ENCODE data around the gene TANK.
A peak's percentile ranks its signal among the peaks of the same experiment; 100 is the strongest.

TANK gene

GRCh38 chr2:161204846-161205245, 44.6 kb downstream of the TANK start:
- Histone ChIP-seq H3K36me3 (ENCODE audit: control insufficient read depth, low read length) (peaks cover 97% of the 10 kb centered on the region), H3K79me2 (ENCODE audit: control insufficient read depth, low read length) (peaks cover 92% of the 10 kb centered on the region), H3K4me3 (ENCODE audit: low read length) (no peak overlapping the region), H3K27me3 (ENCODE audit: control insufficient read depth, low read length) (no peaks in the 10 kb centered on the region), H3K4me2 (ENCODE audit: low read length) (peak overlapping the region; percentile 2), H3F3A (ENCODE audit: control insufficient read depth, insufficient read depth) (peaks cover 52% of the 10 kb centered on the region), H3K27ac (ENCODE audit: low read depth, low read length) (peak overlapping the region; percentile 32), H3K4me1 (ENCODE audit: control insufficient read depth, low read length) (peaks cover 100% of the 10 kb centered on the region), H3K9me3 (ENCODE audit: control insufficient read depth, insufficient read depth, low read length) (no peaks in the 10 kb centered on the region), H3K9me2 (replicated peaks; ENCODE audit: control insufficient read depth, low read length) (no peaks in the 10 kb centered on the region), H4K20me1 (ENCODE audit: control insufficient read depth, insufficient read depth, low read depth, low read length) (peaks cover 4% of the 10 kb centered on the region; the same call in 1 of the 2 replicates)
- TF ChIP-seq CTCF (IDR thresholded peaks at IDR 0.05; ENCODE audit: low read depth, low read length, poor library complexity, severe bottlenecking) (no peak), EZH2phosphoT487 (IDR thresholded peaks at IDR 0.05; ENCODE audit: borderline replicate concordance, low read length) (no peak)

- Histone ChIP-seq H3K27ac (ENCODE audit: low read depth, low read length) (no peak overlapping the region; the same call in 1 of the 2 replicates), H3K4me1 (ENCODE audit: control insufficient read depth, low read length) (peaks cover 100% of the 10 kb centered on the region), H3K27me3 (ENCODE audit: control insufficient read depth, low read length) (no peaks in the 10 kb centered on the region), H3F3A (ENCODE audit: control insufficient read depth, insufficient read depth) (peaks cover 53% of the 10 kb centered on the region), H3K36me3 (ENCODE audit: control insufficient read depth, low read length) (peaks cover 95% of the 10 kb centered on the region), H3K4me2 (ENCODE audit: low read length) (no peak overlapping the region), H3K9me2 (replicated peaks; ENCODE audit: control insufficient read depth, low read length) (no peaks in the 10 kb centered on the region), H3K9me3 (ENCODE audit: control insufficient read depth, insufficient read depth, low read length) (no peaks in the 10 kb centered on the region), H3K79me2 (ENCODE audit: control insufficient read depth, low read length) (peaks cover 91% of the 10 kb centered on the region), H4K20me1 (ENCODE audit: control insufficient read depth, insufficient read depth, low read depth, low read length) (peaks cover 3% of the 10 kb centered on the region; the same call in 1 of the 2 replicates), H3K4me3 (ENCODE audit: low read length) (no peak overlapping the region)
- TF ChIP-seq EZH2phosphoT487 (IDR thresholded peaks at IDR 0.05; ENCODE audit: borderline replicate concordance, low read length) = no peak
- TF ChIP-seq CTCF (IDR thresholded peaks at IDR 0.05; ENCODE audit: low read depth, low read length, poor library complexity, severe bottlenecking) = no peak
These were observed 46.3 kb downstream of the TANK start for GRCh38 chr2:161206471-161207032.

GRCh38 chr2:161207941-161208340, 47.7 kb downstream of the TANK start:
- Histone ChIP-seq H3K27ac (ENCODE audit: low read depth, low read length) (peak overlapping the region; percentile 97), H3K4me2 (ENCODE audit: low read length) (peak overlapping the region; percentile 20), H3K9me2 (replicated peaks; ENCODE audit: control insufficient read depth, low read length) (no peaks in the 10 kb centered on the region), H3K27me3 (ENCODE audit: control insufficient read depth, low read length) (no peaks in the 10 kb centered on the region), H4K20me1 (ENCODE audit: control insufficient read depth, insufficient read depth, low read depth, low read length) (no peaks in the 10 kb centered on the region), H3K79me2 (ENCODE audit: control insufficient read depth, low read length) (peaks cover 92% of the 10 kb centered on the region), H3K4me1 (ENCODE audit: control insufficient read depth, low read length) (peaks cover 100% of the 10 kb centered on the region), H3K4me3 (ENCODE audit: low read length) (no peak overlapping the region), H3K36me3 (ENCODE audit: control insufficient read depth, low read length) (peaks cover 98% of the 10 kb centered on the region), H3F3A (ENCODE audit: control insufficient read depth, insufficient read depth) (peaks cover 54% of the 10 kb centered on the region), H3K9me3 (ENCODE audit: control insufficient read depth, insufficient read depth, low read length) (no peaks in the 10 kb centered on the region)
- TF ChIP-seq EZH2phosphoT487 (IDR thresholded peaks at IDR 0.05; ENCODE audit: borderline replicate concordance, low read length) = no peak
- no peak for TF ChIP-seq CTCF (IDR thresholded peaks at IDR 0.05; ENCODE audit: low read depth, low read length, poor library complexity, severe bottlenecking)

Measured in DOHH2 (cell line).